Calu3 (cell line): ENCODE data around the gene KIF9. TPM values are rescaled to one million over a fixed set of nuclear protein-coding genes. Genes with fewer than 3 reads are reported as not detected.

Source experiments
- BruUV-seq: library from RNA; stranded (reverse); fragments of 400-500 nt; replicated peaks from 2 replicates; lab custom pipeline; 2021; lab: Mats Ljungman, UMichigan
- CTCF ChIA-PET: fragments of 300-600 bp; sonication (Branson Sonifier 250); formaldehyde crosslinking; loops from one replicate; lab custom pipeline; 2022; ENCODE audit warnings: antibody characterized with exemption; lab: Charles Lee
- DNase-seq: peaks from one replicate; pipeline ENCODE4 v3.0.0; 2022
- H3K27ac Mint-ChIP-seq: one replicate; pipeline ENCODE4 v1.8.0; 2022; ENCODE audit warnings: mixed read lengths; ENCODE audit not compliant: unreplicated experiment
- H3K27me3 Mint-ChIP-seq: one replicate; pipeline ENCODE4 v1.8.0; 2022; ENCODE audit warnings: mixed read lengths; ENCODE audit not compliant: unreplicated experiment
- H3K36me3 Mint-ChIP-seq: one replicate; pipeline ENCODE4 v1.8.0; 2022; ENCODE audit warnings: mild to moderate bottlenecking, moderate library complexity, mixed read lengths; ENCODE audit not compliant: insufficient read depth, unreplicated experiment
- H3K4me1 Mint-ChIP-seq: one replicate; pipeline ENCODE4 v1.8.0; 2022; ENCODE audit warnings: mild to moderate bottlenecking, low read depth, mixed read lengths; ENCODE audit not compliant: unreplicated experiment
- H3K4me3 Mint-ChIP-seq: one replicate; pipeline ENCODE4 v1.8.0; 2022; ENCODE audit warnings: mild to moderate bottlenecking, low read depth, moderate library complexity, mixed read lengths; ENCODE audit not compliant: unreplicated experiment
- H3K9me3 Mint-ChIP-seq: one replicate; pipeline ENCODE4 v1.8.0; 2022; ENCODE audit warnings: low read depth, mixed read lengths; ENCODE audit not compliant: unreplicated experiment
- intact Hi-C: fragments of 100-400 bp; cut with micrococcal nuclease; formaldehyde crosslinking; loops from one replicate; pipeline ENCODE4 v1.10.0; 2022; ENCODE audit not compliant: unreplicated experiment
- total RNA-seq: library from RNA; stranded (reverse); gene quantifications from 2 replicates; pipeline ENCODE4 v1.2.3, GENCODE V29; 2022
- TF ChIP-seq, protein P1 (sequence below): fragments of 200-600 bp; IDR thresholded peaks from one replicate; pipeline ENCODE4 v1.8.0; 2022; ENCODE audit warnings: antibody characterized with exemption; ENCODE audit not compliant: unreplicated experiment

Gene KIF9
- total RNA-seq, 1 experiment from 2014 or later, result 8.9 TPM

DNA sequence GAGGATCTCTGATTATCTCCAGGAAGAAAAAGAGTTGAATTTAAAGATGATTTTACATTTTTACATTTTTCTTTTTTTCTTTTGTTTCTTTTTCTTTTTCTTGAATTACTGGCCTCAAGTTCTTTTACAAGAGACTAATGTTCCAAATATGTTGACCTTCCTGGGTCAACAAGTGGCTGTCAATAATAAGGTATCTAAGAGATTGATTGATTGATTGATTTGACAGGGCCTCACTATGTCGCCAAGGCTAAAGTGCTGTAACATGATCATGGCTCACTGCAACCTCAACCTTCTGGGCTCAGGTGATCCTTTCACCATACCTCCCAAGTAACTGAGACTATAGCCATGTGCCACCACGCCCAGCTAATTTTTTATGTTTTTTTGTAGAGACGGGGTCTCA lies 44.6 kb downstream of the KIF9 start:
- H3K9me3 Mint-ChIP-seq, result no peaks in the 10 kb centered on the region
- no peaks in the 10 kb centered on the region for H3K27me3 Mint-ChIP-seq
- CTCF ChIA-PET, result no interaction called here
- no peak overlapping the region for H3K27ac Mint-ChIP-seq
- DNase-seq, result no peak
- TF ChIP-seq, protein P1, sequence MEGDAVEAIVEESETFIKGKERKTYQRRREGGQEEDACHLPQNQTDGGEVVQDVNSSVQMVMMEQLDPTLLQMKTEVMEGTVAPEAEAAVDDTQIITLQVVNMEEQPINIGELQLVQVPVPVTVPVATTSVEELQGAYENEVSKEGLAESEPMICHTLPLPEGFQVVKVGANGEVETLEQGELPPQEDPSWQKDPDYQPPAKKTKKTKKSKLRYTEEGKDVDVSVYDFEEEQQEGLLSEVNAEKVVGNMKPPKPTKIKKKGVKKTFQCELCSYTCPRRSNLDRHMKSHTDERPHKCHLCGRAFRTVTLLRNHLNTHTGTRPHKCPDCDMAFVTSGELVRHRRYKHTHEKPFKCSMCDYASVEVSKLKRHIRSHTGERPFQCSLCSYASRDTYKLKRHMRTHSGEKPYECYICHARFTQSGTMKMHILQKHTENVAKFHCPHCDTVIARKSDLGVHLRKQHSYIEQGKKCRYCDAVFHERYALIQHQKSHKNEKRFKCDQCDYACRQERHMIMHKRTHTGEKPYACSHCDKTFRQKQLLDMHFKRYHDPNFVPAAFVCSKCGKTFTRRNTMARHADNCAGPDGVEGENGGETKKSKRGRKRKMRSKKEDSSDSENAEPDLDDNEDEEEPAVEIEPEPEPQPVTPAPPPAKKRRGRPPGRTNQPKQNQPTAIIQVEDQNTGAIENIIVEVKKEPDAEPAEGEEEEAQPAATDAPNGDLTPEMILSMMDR, result no peak
- H3K4me3 Mint-ChIP-seq, result no peak overlapping the region
- BruUV-seq, result no TSS peak
- intact Hi-C loops, result no loop called here
- H3K36me3 Mint-ChIP-seq, result no peaks in the 10 kb centered on the region
- peaks cover 10% of the 10 kb centered on the region for H3K4me1 Mint-ChIP-seq

DNA sequence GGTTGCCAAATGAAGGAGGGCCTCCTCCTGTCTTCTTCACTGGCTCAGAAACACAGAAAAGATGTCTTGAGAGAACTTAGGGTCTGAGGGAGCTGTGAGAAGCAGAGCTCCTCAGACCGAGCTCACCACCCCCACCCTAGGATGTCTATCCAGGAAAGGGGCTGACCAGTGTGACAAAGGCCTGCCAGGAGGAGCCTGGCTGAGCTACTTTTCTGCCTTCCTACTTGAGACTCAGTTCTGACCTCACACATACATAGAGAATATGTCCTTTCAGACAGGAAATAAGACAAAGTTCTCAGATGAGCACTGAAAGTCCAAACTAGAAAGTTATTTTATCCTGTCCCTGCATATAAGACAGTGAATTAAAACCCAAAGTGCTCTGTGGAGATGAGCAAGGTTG lies 54.5 kb downstream of the KIF9 start:
- Mint-ChIP-seq H3K9me3 (no peaks in the 10 kb centered on the region), H3K27me3 (no peaks in the 10 kb centered on the region), H3K27ac (no peak overlapping the region), H3K4me1 (no peaks in the 10 kb centered on the region), H3K4me3 (no peak overlapping the region), H3K36me3 (no peaks in the 10 kb centered on the region)
- no peak for DNase-seq
- TF ChIP-seq, protein P1, result no peak
- no TSS peak for BruUV-seq
- CTCF ChIA-PET, result interaction anchor here (0.5 kb wide), 1 partner anchor 11 kb away, joined by 4 read pairs; no protein-coding TSS in a partner anchor
- intact Hi-C loops, result no loop called here

DNA sequence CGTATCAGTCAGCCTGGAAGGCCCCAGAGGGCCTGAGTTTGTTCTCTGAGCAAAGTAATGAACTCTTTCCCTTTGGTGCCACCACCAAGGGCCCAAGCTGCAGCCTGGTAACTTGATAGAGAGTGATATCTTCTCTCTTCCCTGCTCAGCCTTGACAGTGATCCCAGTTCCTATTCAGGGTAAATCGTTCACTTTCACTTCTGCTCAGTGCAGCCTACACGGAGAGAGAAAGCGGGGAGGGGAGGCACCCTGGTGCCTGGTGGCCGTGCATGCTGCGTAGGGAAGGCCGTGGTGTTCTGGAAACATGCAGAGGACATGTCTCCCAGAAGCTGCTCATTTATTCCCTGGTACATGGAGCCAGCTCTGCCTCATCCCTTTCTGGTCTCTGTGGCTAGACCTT lies 54.9 kb downstream of the KIF9 start:
- Mint-ChIP-seq H3K4me1 (no peaks in the 10 kb centered on the region), H3K27me3 (no peaks in the 10 kb centered on the region), H3K27ac (no peak overlapping the region), H3K36me3 (no peaks in the 10 kb centered on the region), H3K4me3 (no peak overlapping the region), H3K9me3 (no peaks in the 10 kb centered on the region)
- intact Hi-C loops, result no loop called here
- CTCF ChIA-PET, result interaction anchor here (0.5 kb wide), 1 partner anchor 10 kb away, joined by 4 read pairs; no protein-coding TSS in a partner anchor
- DNase-seq, result no peak
- TF ChIP-seq, protein P1, result no peak
- BruUV-seq, result no TSS peak

DNA sequence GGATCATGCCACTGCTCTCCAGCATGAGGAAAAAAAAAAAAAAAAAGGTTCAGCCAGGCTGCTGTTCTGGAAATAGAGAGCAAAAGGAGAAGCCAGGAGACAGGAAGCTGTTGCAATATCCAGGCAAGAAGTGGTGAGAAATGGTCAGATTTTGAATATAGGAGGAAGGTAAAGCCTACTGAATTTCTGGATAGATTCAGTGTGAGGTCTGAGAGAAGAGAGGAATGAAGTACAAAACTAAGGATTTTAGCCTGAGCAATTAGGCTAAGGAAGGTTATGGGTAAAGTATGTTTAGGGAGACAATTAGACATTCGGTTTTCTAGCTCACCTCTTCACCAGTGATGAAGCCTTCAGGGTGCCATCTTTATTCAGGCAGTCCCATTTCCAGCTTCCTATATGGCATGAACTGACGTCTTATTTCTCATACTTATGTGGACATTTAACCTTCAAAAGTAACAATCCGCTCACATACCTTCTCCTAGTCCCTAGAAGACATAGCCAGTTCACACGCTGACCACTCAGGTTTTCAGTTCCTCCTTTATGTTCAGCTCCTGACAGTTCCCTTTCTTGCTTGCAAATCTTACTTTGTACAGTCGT lies 57.2 kb downstream of the KIF9 start:
- no peak overlapping the region for H3K4me3 Mint-ChIP-seq
- CTCF ChIA-PET, result no interaction called here
- H3K9me3 Mint-ChIP-seq, result no peaks in the 10 kb centered on the region
- no peak overlapping the region for H3K27ac Mint-ChIP-seq
- intact Hi-C loops, result no loop called here
- no peak for DNase-seq
- no peaks in the 10 kb centered on the region for H3K4me1 Mint-ChIP-seq
- no peaks in the 10 kb centered on the region for H3K36me3 Mint-ChIP-seq
- TF ChIP-seq, protein P1, result no peak
- H3K27me3 Mint-ChIP-seq, result no peaks in the 10 kb centered on the region
- BruUV-seq, result no TSS peak
